GM23338 (cell line): ENCODE results near the gene MLLT10. TPM values are rescaled to one million over a fixed set of nuclear protein-coding genes. Genes with fewer than 3 reads are reported as not detected.

Experiments used
- ATAC-seq: fragments of 200-7000 bp; cut with Tn5 transposase; 3 replicates; pipeline ENCODE4 v1.9.1; 2020
- DNase-seq: peaks from one replicate; pipeline ENCODE4 v3.0.0-alpha.2; 2015; ENCODE audit warnings: low spot score
- H2AFZ ChIP-seq: fragments of 200-600 bp; sonication (generic); 2 replicates; pipeline ENCODE4 v1.8.0; 2016; ENCODE audit warnings: antibody characterized with exemption, mild to moderate bottlenecking, moderate library complexity
- H3F3A ChIP-seq: fragments of 200-600 bp; sonication (generic); replicated peaks from 2 replicates; pipeline ENCODE4 v1.8.0; 2017; ENCODE audit warnings: antibody characterized with exemption, mixed run types, low read depth
- H3K27ac ChIP-seq: fragments of 200-600 bp; sonication (generic); 2 replicates; pipeline ENCODE4 v1.6.1; 2016; ENCODE audit warnings: low read depth
- H3K27me3 ChIP-seq: fragments of 200-600 bp; sonication (generic); 2 replicates; pipeline ENCODE4 v1.8.0; 2016; ENCODE audit warnings: mild to moderate bottlenecking, mixed run types, moderate library complexity; ENCODE audit not compliant: insufficient read depth
- H3K36me3 ChIP-seq: fragments of 200-600 bp; sonication (generic); 2 replicates; pipeline ENCODE4 v1.8.0; 2016; ENCODE audit warnings: mild to moderate bottlenecking; ENCODE audit not compliant: insufficient read depth
- H3K4me1 ChIP-seq: fragments of 200-600 bp; sonication (generic); 2 replicates; pipeline ENCODE4 v1.8.0; 2016; ENCODE audit warnings: mild to moderate bottlenecking, moderate library complexity; ENCODE audit not compliant: insufficient read depth
- H3K4me2 ChIP-seq: fragments of 200-600 bp; sonication (generic); 2 replicates; pipeline ENCODE4 v1.7.1; 2017; ENCODE audit warnings: mixed run types
- H3K4me3 ChIP-seq: fragments of 200-600 bp; sonication (generic); 2 replicates; pipeline ENCODE4 v1.6.1; 2016; ENCODE audit warnings: mixed run types
- H3K79me2 ChIP-seq: fragments of 200-600 bp; sonication (generic); replicated peaks from 2 replicates; pipeline ENCODE4 v1.8.0; 2017; ENCODE audit warnings: mild to moderate bottlenecking; ENCODE audit not compliant: insufficient read depth
- H3K9me2 ChIP-seq: fragments of 200-600 bp; sonication (generic); 2 replicates; pipeline ENCODE4 v1.8.0; 2017; ENCODE audit not compliant: insufficient read depth
- H4K20me1 ChIP-seq: fragments of 200-600 bp; sonication (generic); replicated peaks from 2 replicates; pipeline ENCODE4 v1.8.0; 2017; ENCODE audit warnings: mild to moderate bottlenecking; ENCODE audit not compliant: insufficient read depth
- H3K27ac Mint-ChIP-seq: 2 replicates; pipeline ENCODE4 v1.8.0; 2020; ENCODE audit warnings: inconsistent platforms, mild to moderate bottlenecking, moderate library complexity, mixed read lengths
- H3K27me3 Mint-ChIP-seq: 3 replicates; pipeline ENCODE4 v1.8.0; 2022; ENCODE audit warnings: low read depth, mild to moderate bottlenecking, moderate library complexity, mixed read lengths, inconsistent platforms; ENCODE audit not compliant: insufficient read depth, poor library complexity
- H3K36me3 Mint-ChIP-seq: 3 replicates; pipeline ENCODE4 v1.8.0; 2021; ENCODE audit warnings: low read depth, mild to moderate bottlenecking, inconsistent platforms, moderate library complexity, mixed read lengths
- H3K4me1 Mint-ChIP-seq: 3 replicates; pipeline ENCODE4 v1.8.0; 2020; ENCODE audit warnings: mild to moderate bottlenecking, inconsistent platforms, mixed read lengths
- H3K4me3 Mint-ChIP-seq: 3 replicates; pipeline ENCODE4 v1.8.0; 2021; ENCODE audit warnings: moderate library complexity, mild to moderate bottlenecking, inconsistent platforms, mixed read lengths
- H3K9me3 Mint-ChIP-seq: 3 replicates; pipeline ENCODE4 v1.8.0; 2020; ENCODE audit warnings: moderate library complexity, mild to moderate bottlenecking, inconsistent platforms, mixed read lengths
- CREB1 ChIP-seq: fragments of 250-450 bp; sonication (Bioruptor Pico); IDR thresholded peaks from 2 replicates; pipeline ENCODE4 v1.5.0; 2020; ENCODE audit warnings: low read depth, mild to moderate bottlenecking, moderate library complexity
- EZH2 ChIP-seq: fragments of 200-600 bp; sonication (generic); IDR thresholded peaks from one replicate; pipeline ENCODE4 v1.8.0; 2017; ENCODE audit warnings: antibody characterized with exemption, mild to moderate bottlenecking, low read depth; ENCODE audit not compliant: unreplicated experiment
- EZH2phosphoT487 ChIP-seq: fragments of 200-600 bp; sonication (generic); IDR thresholded peaks from one replicate; pipeline ENCODE4 v1.8.1; 2018; ENCODE audit warnings: antibody characterized with exemption; ENCODE audit not compliant: unreplicated experiment
- JUNB ChIP-seq: IDR thresholded peaks from one replicate; pipeline ENCODE4 v1.6.1; 2016; ENCODE audit warnings: antibody characterized with exemption; ENCODE audit not compliant: unreplicated experiment
- NANOG ChIP-seq: IDR thresholded peaks from 2 replicates; pipeline ENCODE4 v1.6.1; 2016; ENCODE audit warnings: antibody characterized with exemption, borderline replicate concordance
- POLR2AphosphoS5 ChIP-seq: IDR thresholded peaks from 2 replicates; pipeline ENCODE4 v1.6.1; 2016; ENCODE audit warnings: antibody characterized with exemption, low read depth
- STAT1 ChIP-seq: IDR thresholded peaks from one replicate; pipeline ENCODE4 v1.6.1; 2016; ENCODE audit warnings: antibody characterized with exemption; ENCODE audit not compliant: unreplicated experiment
- ZNF114 ChIP-seq: fragments of 250-450 bp; sonication (Bioruptor Pico); IDR thresholded peaks from 2 replicates; pipeline ENCODE4 v1.5.0; 2020; ENCODE audit warnings: mild to moderate bottlenecking, moderate library complexity
- ZNF331 ChIP-seq: fragments of 250-450 bp; sonication (Bioruptor Pico); IDR thresholded peaks from 2 replicates; pipeline ENCODE4 v1.5.0; 2020; ENCODE audit warnings: low read depth, mild to moderate bottlenecking, moderate library complexity
- polyA plus RNA-seq: library from polyadenylated mRNA; unstranded; fragments of >200 nt; fragmentation: Nextera tagmentation; extraction: Ambion mirVana; gene quantifications from 2 replicates; pipeline ENCODE4 v1.2.1, GENCODE V29; 2016
- total RNA-seq: library from RNA; depleted of rRNA; stranded (reverse); fragments of >200 nt; shearing (Covaris generic); gene quantifications from 2 replicates; pipeline ENCODE4 v1.2.3, GENCODE V29; 2014
- TF ChIP-seq, protein P1 (sequence below): IDR thresholded peaks from 2 replicates; pipeline ENCODE4 v1.6.1; 2016; ENCODE audit warnings: antibody characterized with exemption
- TF ChIP-seq, protein P2 (sequence below): fragments of 250-450 bp; sonication (Bioruptor Pico); IDR thresholded peaks from 2 replicates; pipeline ENCODE4 v1.5.0; 2020; ENCODE audit warnings: mild to moderate bottlenecking, moderate library complexity
- TF ChIP-seq, protein P3 (sequence below), 2 experiments: fragments of 200-600 bp in 1 of 2; sonication (generic) in 1 of 2; conservative IDR thresholded peaks; 2 replicates each; pipeline versions ENCODE4 v1.5.1 to v1.6.1; 2016 to 2017; ENCODE audit warnings: antibody characterized with exemption in 2 of 2, low read depth in 2 of 2, mild to moderate bottlenecking in 2 of 2, moderate library complexity in 1 of 2
- TF ChIP-seq, protein P4 (sequence below): IDR thresholded peaks from one replicate; pipeline ENCODE4 v1.6.1; 2018; ENCODE audit warnings: antibody characterized with exemption; ENCODE audit not compliant: unreplicated experiment

Gene MLLT10
- total and polyA plus RNA-seq, 2 experiments from 2014 or later: 28.8 to 55.4 TPM

DNA sequence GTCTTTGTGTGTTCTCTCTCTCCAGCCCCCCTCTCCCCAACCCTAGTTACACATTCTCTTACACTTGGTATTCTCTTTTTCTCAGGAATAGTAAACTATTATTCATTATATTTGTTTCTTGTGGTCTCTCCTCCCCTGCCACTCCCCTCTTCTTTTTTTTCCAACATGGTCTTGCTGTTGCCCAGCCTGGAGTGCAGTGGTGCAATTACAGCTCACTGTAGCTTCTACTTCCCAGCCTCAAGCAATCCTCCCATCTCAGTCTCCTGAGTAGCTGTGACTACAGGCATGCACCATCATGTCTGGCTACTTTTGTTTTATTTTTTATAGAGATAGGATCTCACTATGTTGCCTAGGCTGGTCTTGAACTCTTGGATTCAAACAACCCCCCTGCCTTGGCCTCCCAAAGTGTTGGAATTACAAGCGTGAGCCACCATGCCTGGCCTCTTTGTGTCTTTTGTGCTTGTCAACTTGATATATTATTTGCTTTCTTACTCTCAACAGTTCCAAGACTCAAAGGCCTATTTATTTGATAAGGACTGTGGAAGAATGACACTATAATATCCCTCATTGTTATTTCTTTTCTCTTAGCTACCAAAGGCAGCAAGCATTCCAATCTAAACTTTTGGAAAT lies 66.9 kb downstream of the MLLT10 start:
- H3K36me3 Mint-ChIP-seq: peaks cover 10% of the 10 kb centered on the region; the same call in 2 of the 3 replicates
- Histone ChIP-seq H3F3A (peaks cover 4% of the 10 kb centered on the region; the same call in 1 of the 2 replicates), H4K20me1 (peaks cover 5% of the 10 kb centered on the region; the same call in 1 of the 2 replicates), H3K79me2 (peaks cover 94% of the 10 kb centered on the region), H3K4me2 (no peak overlapping the region), H3K36me3 (no peaks in the 10 kb centered on the region), H3K9me2 (no peaks in the 10 kb centered on the region), H2AFZ (no peak overlapping the region), H3K27me3 (no peaks in the 10 kb centered on the region), H3K4me3 (no peak overlapping the region), H3K4me1 (no peaks in the 10 kb centered on the region), H3K27ac (peak overlapping the region; percentile 68)
- H3K27ac Mint-ChIP-seq: no peak overlapping the region
- DNase-seq (no peak), ATAC-seq (no peak)
- H3K9me3 Mint-ChIP-seq: no peaks in the 10 kb centered on the region
- peaks cover 4% of the 10 kb centered on the region; the same call in 2 of the 3 replicates for H3K4me1 Mint-ChIP-seq
- TF ChIP-seq JUNB (no peak), NANOG (no peak), ZNF331 (no peak), POLR2AphosphoS5 (no peak), EZH2phosphoT487 (no peak), STAT1 (no peak), CREB1 (CRISPR knock-in tag) (no peak), EZH2 (no peak), ZNF114 (CRISPR knock-in tag) (no peak)
- TF ChIP-seq, protein P1, sequence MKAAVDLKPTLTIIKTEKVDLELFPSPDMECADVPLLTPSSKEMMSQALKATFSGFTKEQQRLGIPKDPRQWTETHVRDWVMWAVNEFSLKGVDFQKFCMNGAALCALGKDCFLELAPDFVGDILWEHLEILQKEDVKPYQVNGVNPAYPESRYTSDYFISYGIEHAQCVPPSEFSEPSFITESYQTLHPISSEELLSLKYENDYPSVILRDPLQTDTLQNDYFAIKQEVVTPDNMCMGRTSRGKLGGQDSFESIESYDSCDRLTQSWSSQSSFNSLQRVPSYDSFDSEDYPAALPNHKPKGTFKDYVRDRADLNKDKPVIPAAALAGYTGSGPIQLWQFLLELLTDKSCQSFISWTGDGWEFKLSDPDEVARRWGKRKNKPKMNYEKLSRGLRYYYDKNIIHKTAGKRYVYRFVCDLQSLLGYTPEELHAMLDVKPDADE: no peak
- TF ChIP-seq, protein P2, sequence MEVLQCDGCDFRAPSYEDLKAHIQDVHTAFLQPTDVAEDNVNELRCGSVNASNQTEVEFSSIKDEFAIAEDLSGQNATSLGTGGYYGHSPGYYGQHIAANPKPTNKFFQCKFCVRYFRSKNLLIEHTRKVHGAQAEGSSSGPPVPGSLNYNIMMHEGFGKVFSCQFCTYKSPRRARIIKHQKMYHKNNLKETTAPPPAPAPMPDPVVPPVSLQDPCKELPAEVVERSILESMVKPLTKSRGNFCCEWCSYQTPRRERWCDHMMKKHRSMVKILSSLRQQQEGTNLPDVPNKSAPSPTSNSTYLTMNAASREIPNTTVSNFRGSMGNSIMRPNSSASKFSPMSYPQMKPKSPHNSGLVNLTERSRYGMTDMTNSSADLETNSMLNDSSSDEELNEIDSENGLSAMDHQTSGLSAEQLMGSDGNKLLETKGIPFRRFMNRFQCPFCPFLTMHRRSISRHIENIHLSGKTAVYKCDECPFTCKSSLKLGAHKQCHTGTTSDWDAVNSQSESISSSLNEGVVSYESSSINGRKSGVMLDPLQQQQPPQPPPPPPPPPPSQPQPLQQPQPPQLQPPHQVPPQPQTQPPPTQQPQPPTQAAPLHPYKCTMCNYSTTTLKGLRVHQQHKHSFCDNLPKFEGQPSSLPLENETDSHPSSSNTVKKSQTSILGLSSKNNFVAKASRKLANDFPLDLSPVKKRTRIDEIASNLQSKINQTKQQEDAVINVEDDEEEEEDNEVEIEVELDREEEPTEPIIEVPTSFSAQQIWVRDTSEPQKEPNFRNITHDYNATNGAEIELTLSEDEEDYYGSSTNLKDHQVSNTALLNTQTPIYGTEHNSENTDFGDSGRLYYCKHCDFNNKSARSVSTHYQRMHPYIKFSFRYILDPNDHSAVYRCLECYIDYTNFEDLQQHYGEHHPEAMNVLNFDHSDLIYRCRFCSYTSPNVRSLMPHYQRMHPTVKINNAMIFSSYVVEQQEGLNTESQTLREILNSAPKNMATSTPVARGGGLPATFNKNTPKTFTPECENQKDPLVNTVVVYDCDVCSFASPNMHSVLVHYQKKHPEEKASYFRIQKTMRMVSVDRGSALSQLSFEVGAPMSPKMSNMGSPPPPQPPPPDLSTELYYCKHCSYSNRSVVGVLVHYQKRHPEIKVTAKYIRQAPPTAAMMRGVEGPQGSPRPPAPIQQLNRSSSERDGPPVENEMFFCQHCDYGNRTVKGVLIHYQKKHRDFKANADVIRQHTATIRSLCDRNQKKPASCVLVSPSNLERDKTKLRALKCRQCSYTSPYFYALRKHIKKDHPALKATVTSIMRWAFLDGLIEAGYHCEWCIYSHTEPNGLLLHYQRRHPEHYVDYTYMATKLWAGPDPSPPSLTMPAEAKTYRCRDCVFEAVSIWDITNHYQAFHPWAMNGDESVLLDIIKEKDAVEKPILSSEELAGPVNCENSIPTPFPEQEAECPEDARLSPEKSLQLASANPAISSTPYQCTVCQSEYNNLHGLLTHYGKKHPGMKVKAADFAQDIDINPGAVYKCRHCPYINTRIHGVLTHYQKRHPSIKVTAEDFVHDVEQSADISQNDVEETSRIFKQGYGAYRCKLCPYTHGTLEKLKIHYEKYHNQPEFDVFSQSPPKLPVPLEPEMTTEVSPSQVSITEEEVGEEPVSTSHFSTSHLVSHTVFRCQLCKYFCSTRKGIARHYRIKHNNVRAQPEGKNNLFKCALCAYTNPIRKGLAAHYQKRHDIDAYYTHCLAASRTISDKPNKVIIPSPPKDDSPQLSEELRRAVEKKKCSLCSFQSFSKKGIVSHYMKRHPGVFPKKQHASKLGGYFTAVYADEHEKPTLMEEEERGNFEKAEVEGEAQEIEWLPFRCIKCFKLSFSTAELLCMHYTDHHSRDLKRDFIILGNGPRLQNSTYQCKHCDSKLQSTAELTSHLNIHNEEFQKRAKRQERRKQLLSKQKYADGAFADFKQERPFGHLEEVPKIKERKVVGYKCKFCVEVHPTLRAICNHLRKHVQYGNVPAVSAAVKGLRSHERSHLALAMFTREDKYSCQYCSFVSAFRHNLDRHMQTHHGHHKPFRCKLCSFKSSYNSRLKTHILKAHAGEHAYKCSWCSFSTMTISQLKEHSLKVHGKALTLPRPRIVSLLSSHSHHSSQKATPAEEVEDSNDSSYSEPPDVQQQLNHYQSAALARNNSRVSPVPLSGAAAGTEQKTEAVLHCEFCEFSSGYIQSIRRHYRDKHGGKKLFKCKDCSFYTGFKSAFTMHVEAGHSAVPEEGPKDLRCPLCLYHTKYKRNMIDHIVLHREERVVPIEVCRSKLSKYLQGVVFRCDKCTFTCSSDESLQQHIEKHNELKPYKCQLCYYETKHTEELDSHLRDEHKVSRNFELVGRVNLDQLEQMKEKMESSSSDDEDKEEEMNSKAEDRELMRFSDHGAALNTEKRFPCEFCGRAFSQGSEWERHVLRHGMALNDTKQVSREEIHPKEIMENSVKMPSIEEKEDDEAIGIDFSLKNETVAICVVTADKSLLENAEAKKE (CRISPR knock-in tag): no peak
- TF ChIP-seq, protein P3, sequence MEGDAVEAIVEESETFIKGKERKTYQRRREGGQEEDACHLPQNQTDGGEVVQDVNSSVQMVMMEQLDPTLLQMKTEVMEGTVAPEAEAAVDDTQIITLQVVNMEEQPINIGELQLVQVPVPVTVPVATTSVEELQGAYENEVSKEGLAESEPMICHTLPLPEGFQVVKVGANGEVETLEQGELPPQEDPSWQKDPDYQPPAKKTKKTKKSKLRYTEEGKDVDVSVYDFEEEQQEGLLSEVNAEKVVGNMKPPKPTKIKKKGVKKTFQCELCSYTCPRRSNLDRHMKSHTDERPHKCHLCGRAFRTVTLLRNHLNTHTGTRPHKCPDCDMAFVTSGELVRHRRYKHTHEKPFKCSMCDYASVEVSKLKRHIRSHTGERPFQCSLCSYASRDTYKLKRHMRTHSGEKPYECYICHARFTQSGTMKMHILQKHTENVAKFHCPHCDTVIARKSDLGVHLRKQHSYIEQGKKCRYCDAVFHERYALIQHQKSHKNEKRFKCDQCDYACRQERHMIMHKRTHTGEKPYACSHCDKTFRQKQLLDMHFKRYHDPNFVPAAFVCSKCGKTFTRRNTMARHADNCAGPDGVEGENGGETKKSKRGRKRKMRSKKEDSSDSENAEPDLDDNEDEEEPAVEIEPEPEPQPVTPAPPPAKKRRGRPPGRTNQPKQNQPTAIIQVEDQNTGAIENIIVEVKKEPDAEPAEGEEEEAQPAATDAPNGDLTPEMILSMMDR (conservative IDR thresholded peaks at IDR 0.05; ENCODE audit: low read depth in 2 of 2): no peak
- TF ChIP-seq, protein P4, sequence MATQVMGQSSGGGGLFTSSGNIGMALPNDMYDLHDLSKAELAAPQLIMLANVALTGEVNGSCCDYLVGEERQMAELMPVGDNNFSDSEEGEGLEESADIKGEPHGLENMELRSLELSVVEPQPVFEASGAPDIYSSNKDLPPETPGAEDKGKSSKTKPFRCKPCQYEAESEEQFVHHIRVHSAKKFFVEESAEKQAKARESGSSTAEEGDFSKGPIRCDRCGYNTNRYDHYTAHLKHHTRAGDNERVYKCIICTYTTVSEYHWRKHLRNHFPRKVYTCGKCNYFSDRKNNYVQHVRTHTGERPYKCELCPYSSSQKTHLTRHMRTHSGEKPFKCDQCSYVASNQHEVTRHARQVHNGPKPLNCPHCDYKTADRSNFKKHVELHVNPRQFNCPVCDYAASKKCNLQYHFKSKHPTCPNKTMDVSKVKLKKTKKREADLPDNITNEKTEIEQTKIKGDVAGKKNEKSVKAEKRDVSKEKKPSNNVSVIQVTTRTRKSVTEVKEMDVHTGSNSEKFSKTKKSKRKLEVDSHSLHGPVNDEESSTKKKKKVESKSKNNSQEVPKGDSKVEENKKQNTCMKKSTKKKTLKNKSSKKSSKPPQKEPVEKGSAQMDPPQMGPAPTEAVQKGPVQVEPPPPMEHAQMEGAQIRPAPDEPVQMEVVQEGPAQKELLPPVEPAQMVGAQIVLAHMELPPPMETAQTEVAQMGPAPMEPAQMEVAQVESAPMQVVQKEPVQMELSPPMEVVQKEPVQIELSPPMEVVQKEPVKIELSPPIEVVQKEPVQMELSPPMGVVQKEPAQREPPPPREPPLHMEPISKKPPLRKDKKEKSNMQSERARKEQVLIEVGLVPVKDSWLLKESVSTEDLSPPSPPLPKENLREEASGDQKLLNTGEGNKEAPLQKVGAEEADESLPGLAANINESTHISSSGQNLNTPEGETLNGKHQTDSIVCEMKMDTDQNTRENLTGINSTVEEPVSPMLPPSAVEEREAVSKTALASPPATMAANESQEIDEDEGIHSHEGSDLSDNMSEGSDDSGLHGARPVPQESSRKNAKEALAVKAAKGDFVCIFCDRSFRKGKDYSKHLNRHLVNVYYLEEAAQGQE: no peak
- H3K4me3 Mint-ChIP-seq: no peak overlapping the region
- no peaks in the 10 kb centered on the region for H3K27me3 Mint-ChIP-seq
